SK-MEL-5 (cell line): Measurements from ENCODE around the gene DAPK1. TPM values are rescaled to one million over a fixed set of nuclear protein-coding genes. Genes with fewer than 3 reads are reported as not detected.
"Not testable (repeated sequence)": the region's sequence is repeated elsewhere in the genome, so short reads cannot be mapped to it uniquely, and the experiment has no call there.

Source experiments
- DNase-seq: peaks from one replicate; pipeline ENCODE4 v3.0.0-alpha.2; 2016; ENCODE audit warnings: low read depth, low spot score
- in situ Hi-C: cut with HindIII; loops from 2 replicates; pipeline ENCODE4 v1.10.0; 2016; ENCODE audit warnings: low sequenced_read_pairs, high pct_unique_total_duplicates, low pct_unique_long_range_greater_than_20kb
- total RNA-seq: library from RNA; depleted of rRNA; stranded (reverse); fragments of >200 nt; shearing (Covaris generic); gene quantifications from 2 replicates; pipeline ENCODE4 v1.2.3, GENCODE V29; 2014

The DAPK1 gene
- total RNA-seq, 1 experiment from 2014 or later, result 38.1 TPM

DNA sequence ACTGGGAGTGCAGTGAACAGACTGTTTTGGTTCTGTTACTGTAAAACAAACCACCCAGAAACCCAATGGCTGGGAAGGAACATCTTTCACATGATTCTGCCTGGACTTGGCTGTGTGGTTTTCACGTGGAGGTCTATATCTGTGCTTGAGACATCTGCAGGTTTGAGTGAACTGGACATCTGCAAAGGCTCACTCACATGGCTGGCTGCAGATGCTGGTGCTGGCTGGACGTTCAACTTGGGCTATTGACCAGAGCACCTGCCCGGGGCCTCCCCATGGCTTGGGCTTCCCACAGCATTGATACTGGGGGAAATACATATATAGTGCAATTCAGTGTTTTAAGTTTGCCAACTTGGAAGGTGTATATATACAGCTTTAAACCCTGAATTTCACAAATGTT, 235.1 kb downstream of the DAPK1 start:
- DNase-seq, result no peak
- in situ Hi-C loops, result no loop called here

DNA sequence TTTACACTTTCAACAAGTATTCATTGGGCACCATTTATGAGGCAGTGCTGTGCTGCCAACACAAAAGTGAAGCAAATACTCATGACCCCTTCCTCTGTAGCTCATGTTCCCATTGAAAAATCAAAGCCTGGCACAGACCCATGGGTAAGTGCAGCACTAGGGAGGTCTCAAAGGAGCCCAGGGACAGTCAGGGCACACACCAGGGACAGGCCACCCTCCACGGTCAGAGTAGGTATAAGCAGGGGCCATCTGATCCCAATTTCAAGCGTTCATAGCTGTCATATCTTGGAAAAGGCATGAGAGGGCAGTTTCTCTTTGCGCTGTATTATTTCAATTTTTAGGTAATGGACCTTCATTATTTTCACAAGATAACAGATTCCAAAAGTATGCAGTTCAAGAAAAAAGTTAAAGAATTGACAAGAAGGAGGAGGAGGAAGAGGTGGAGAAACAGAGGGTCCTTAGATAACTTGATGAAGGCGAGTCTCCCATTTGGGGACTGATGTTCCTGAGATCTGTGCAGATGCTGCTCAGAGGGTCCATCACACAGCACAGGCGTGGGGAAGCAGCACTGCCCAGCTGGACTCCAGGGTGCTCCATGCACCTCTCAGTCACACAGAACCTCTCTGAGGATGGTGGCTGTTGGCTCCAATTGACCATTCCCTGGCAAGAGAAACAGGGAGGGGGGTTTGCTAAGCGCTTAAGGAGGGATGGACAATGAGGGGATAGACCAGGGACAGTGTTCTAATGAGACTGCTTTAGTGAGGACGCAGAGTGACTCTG, 235.8 kb downstream of the DAPK1 start:
- DNase-seq, result no peak
- in situ Hi-C loops, result no loop called here

GRCh38 chr9:87734106-87734505, 236.4 kb downstream of the DAPK1 start:
- no peak for DNase-seq
- in situ Hi-C loops, result no loop called here

DNA sequence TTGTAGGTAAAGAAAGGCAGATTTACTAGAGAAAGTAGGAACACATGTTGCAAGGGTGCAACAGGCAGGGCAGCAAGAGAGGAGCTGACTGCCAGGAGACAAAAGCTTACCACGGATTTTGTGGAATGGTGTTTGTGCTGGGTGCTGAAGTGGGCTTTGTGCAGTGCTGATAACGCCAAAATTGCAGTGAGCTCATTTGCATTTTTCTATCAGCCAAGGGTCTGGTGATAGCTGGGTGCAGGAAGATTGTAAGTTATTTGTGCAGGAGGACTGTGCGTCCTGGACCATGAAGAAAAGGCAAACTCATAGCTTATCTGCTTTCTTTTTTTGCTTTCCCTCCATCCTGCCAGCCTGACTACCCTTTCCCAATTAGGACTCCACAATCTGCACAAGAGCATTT, 241.9 kb downstream of the DAPK1 start:
- DNase-seq, result no peak
- in situ Hi-C loops, result no loop called here

- DNase-seq, result no peak
- in situ Hi-C loops, result no loop called here
Measured at GRCh38 chr9:87740209-87740608, 242.5 kb downstream of the DAPK1 start.

DNA sequence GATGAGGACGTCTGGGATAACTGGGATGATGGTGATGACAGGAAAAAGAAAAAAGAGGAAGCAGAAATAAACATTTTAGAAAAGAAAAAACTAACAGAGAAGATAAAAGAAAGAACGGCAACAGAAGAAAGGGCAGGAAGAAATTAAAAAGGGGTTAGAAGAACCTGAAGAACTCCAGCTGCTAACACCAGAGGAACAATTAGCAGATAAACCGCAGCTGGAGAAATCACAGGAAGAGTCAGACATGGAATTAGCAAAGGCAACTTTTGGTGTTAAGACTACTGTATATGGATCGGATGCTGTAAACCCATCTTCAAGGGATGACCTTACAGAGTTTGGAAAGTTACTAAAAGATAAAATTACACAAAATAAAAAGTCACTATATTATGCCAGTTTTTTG, 243.7 kb downstream of the DAPK1 start:
- DNase-seq, result no peak
- in situ Hi-C loops, result no loop called here

DNA sequence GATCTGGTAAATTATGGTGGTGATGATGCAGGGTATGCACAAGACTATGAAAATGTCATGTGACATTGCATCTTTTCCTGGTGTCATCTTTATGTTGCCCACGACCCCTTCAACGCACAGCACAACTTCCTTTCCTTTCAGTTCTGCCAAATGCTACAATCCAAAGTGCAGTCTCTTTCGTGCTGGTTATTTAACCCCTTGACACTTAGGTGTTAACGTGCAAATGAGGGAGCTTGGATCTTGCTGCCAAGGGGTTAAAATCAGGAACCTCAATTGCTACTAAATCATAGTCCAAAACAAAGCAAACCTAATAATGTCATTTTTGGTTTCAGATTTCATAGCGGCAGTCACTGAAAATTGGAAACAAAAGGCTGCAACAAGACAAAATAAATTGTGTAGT, 244.2 kb downstream of the DAPK1 start:
- in situ Hi-C loops, result no loop called here
- no peak for DNase-seq

DNA sequence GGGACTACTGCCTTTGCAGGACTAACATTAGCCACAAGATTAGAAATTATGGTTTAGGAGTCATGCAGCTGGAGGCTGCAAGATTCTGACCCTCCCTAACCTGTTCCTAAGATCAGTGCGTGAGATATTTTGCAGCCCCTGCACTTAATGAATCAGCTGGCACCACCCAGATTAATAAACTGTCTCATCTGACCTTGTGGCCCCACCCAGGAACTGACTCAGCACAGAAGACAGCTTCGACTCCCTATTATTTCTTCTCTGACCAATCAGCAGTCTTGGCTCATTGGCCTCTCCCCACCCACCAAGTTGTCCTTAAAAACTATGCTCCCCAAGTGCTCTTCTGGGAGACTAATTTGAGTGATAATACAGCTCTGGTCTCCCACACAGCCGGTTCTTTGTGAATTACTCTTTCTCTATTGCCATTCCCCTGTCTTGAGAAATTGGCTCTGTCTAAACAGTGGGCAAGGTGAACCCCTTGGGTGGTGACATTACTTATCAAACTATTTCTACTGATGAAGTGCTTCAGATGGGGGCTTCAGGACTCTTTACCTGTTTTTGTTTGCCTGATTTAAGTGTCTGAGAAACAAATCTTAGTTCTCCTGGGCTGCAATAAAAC, 245.3 kb downstream of the DAPK1 start:
- in situ Hi-C loops, result no loop called here
- no peak for DNase-seq

GRCh38 chr9:87744247-87744646, 246.6 kb downstream of the DAPK1 start:
- not testable (repeated sequence) for DNase-seq

GRCh38 chr9:87746186-87746585, 248.5 kb downstream of the DAPK1 start:
- DNase-seq, result no peak
- in situ Hi-C loops, result no loop called here

More at GRCh38 chr9:87744247-87744646, 246.6 kb downstream of the DAPK1 start:
- in situ Hi-C loops, result not testable (repeated sequence)

GRCh38 chr9:87748881-87749280, 251.2 kb downstream of the DAPK1 start:
- in situ Hi-C loops, result no loop called here

GRCh38 chr9:87749335-87750035, 251.8 kb downstream of the DAPK1 start:
- in situ Hi-C loops, result no loop called here
- DNase-seq, result no peak

More at GRCh38 chr9:87748881-87749280, 251.2 kb downstream of the DAPK1 start:
- DNase-seq, result no peak

DNA sequence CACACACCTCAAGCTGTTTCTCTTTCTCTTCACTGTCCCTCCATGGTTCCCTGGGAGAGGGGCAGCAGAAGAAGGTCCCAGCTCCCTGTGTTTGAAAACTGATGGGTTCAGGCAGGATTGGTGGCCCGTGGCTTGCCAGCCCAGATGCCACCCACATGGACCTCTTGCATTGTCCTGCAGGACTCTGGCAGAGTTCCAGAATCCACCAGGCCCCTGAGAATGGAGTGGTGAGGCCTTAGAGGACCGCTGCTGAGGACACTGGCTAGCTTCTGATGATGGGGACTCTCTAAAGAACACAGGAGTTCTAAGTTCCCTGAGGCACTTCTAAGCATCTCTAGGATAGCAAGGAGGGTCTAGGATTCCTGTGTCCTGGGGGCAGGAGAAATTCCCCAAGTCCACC, 253.1 kb downstream of the DAPK1 start:
- in situ Hi-C loops, result no loop called here
- no peak for DNase-seq

- in situ Hi-C loops, result no loop called here
- DNase-seq, result no peak
Measured at GRCh38 chr9:87751423-87751822, 253.8 kb downstream of the DAPK1 start.

DNA sequence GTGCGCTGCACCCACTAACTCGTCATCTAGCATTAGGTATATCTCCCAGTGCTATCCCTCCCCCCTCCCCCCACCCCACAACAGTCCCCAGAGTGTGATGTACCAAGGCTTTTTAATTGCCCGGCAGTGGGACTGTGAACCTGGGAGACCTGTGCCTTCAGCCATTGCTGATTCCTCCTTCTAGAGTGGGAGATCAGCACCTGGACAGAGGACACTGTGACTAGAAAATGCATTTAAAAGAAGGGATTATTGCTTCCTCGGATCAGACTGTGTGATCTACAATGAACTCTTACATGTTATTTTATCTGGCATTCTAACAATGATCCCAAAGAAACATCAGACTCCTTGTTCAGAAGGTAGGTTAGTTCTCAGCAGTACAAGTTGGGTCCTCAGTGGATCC, 254.2 kb downstream of the DAPK1 start:
- in situ Hi-C loops, result no loop called here
- DNase-seq, result no peak

- in situ Hi-C loops, result no loop called here
- no peak for DNase-seq
Measured at GRCh38 chr9:87753313-87753712, 255.6 kb downstream of the DAPK1 start.
